ENCODE results near the gene LMX1B. TPM values are rescaled to one million over a fixed set of nuclear protein-coding genes. Genes with fewer than 3 reads are reported as not detected.

The LMX1B gene
- total RNA-seq, 2 donors from 2014 or later: 0.13 TPM; not detected in 1

GRCh38 chr9:126609191-126609590 lies 4.5 kb upstream of the LMX1B start:
- H3K9ac ChIP-seq (ENCODE audit: low read depth in 2 of 2, low read length in 2 of 2): no peak overlapping the region
- intact Hi-C loops (cut with DNase I): no loop called here
- H3K4me3 ChIP-seq: no peak overlapping the region
- no peaks in the 10 kb centered on the region for H3K36me3 ChIP-seq
- H3K9me3 ChIP-seq: no peaks in the 10 kb centered on the region
- H3K4me1 ChIP-seq: peaks cover 8% of the 10 kb centered on the region
- H3K27me3 ChIP-seq: peaks cover 64% of the 10 kb centered on the region
- TF ChIP-seq, protein P1, sequence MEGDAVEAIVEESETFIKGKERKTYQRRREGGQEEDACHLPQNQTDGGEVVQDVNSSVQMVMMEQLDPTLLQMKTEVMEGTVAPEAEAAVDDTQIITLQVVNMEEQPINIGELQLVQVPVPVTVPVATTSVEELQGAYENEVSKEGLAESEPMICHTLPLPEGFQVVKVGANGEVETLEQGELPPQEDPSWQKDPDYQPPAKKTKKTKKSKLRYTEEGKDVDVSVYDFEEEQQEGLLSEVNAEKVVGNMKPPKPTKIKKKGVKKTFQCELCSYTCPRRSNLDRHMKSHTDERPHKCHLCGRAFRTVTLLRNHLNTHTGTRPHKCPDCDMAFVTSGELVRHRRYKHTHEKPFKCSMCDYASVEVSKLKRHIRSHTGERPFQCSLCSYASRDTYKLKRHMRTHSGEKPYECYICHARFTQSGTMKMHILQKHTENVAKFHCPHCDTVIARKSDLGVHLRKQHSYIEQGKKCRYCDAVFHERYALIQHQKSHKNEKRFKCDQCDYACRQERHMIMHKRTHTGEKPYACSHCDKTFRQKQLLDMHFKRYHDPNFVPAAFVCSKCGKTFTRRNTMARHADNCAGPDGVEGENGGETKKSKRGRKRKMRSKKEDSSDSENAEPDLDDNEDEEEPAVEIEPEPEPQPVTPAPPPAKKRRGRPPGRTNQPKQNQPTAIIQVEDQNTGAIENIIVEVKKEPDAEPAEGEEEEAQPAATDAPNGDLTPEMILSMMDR (IDR thresholded peaks at IDR 0.05): no peak
- no peak for DNase-seq
- H3K27ac ChIP-seq: no peak overlapping the region

DNA sequence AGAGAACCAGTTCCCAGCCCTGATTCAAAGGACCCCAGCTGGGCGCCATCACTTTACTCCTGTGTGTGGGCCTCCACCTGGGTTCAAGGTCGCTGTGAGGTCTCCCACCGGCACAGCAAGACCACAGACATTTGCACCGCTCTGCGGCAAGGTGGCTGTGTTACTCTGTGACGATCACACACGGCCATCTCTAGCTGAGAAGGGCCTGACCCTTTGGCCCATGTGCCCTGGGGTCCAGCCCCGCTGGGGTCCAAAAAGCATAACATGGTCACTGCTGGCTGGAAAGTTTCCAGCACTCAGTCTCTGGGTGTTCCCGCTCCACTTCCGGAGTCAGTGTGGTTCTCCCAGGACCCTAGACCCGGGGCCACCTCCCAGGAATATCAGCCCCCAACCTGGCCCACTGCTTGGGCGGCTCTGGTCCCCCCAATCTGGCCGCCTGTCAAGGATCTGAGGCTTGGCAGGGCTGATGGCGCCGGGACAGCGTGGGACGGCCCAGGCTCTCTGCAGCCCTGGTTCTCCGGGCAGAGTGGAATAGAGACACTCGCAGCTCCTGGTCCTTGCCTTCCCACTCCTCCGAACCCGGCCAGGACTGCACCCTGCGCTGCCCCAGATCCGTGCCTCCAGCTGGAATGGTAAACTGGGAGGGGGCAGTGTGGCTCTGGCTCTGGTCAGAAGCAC lies 3.9 kb upstream of the LMX1B start:
- Histone ChIP-seq H3K9ac (ENCODE audit: low read depth in 2 of 2, low read length in 2 of 2) (no peak overlapping the region), H3K9me3 (no peaks in the 10 kb centered on the region), H3K4me1 (peaks cover 8% of the 10 kb centered on the region), H3K27me3 (peaks cover 70% of the 10 kb centered on the region), H3K4me3 (no peak overlapping the region), H3K27ac (no peak overlapping the region), H3K36me3 (no peaks in the 10 kb centered on the region)
- intact Hi-C loops (cut with DNase I): loop anchor here (5.0 kb wide), 2 partner anchors 82 to 172 kb away; no protein-coding TSS in a partner anchor
- DNase-seq: no peak
- TF ChIP-seq, protein P1 (IDR thresholded peaks at IDR 0.05): no peak

GRCh38 chr9:126611193-126611591 lies 2.5 kb upstream of the LMX1B start:
- H3K9ac ChIP-seq (ENCODE audit: low read depth in 2 of 2, low read length in 2 of 2): no peak overlapping the region
- H3K4me3 ChIP-seq: no peak overlapping the region
- no peaks in the 10 kb centered on the region for H3K9me3 ChIP-seq
- no peak for DNase-seq
- peaks cover 83% of the 10 kb centered on the region for H3K27me3 ChIP-seq
- H3K27ac ChIP-seq: no peak overlapping the region
- H3K36me3 ChIP-seq: no peaks in the 10 kb centered on the region
- peaks cover 8% of the 10 kb centered on the region for H3K4me1 ChIP-seq
- TF ChIP-seq, protein P1 (IDR thresholded peaks at IDR 0.05): no peak
- intact Hi-C loops (cut with DNase I): loop anchor here (5.0 kb wide), 2 partner anchors 81 to 171 kb away; no protein-coding TSS in a partner anchor

DNA sequence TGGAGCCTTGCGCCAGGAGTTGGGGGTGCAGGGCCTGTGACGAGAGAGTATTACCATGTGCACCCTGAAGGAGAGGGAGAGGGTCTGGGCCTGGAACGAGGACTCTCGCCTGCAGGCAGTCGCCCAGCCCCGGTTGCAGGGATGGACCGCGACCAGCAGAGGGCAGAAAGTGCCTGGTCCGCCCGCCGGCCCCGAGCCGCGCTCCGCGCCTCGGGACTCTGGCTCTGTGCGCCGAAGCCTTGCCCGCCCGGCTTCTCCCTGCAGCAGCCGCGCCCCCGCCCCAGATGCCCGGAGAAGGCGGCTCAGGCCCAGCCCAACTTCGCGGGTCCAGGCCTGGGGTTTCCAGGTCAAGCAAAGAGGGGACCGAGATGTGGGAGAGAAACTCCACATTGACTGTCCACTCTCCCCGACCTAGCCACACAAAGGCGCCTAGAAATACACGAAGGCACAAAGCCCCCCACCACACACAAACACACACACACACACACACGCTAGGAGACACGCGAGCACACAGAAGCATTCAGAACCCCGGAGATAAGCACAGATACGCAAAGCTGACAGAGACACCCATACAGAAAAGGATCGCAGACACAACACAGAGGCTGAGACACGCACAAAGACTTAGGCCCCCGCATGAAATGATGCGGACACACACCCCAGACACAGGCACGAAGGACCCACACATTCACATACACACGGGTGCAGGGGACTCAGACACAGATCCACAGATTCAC lies 2.0 kb upstream of the LMX1B start:
- H3K9ac ChIP-seq (ENCODE audit: low read depth in 2 of 2, low read length in 2 of 2): no peak overlapping the region
- peak; percentile 75 for DNase-seq
- peaks cover 8% of the 10 kb centered on the region for H3K4me1 ChIP-seq
- intact Hi-C loops (cut with DNase I): loop anchor here (5.0 kb wide), 2 partner anchors 81 to 171 kb away; no protein-coding TSS in a partner anchor
- H3K4me3 ChIP-seq: no peak overlapping the region
- H3K27me3 ChIP-seq: peaks cover 86% of the 10 kb centered on the region
- TF ChIP-seq, protein P1 (IDR thresholded peaks at IDR 0.05): peak; percentile 82
- H3K9me3 ChIP-seq: no peaks in the 10 kb centered on the region
- no peak overlapping the region for H3K27ac ChIP-seq
- no peaks in the 10 kb centered on the region for H3K36me3 ChIP-seq

DNA sequence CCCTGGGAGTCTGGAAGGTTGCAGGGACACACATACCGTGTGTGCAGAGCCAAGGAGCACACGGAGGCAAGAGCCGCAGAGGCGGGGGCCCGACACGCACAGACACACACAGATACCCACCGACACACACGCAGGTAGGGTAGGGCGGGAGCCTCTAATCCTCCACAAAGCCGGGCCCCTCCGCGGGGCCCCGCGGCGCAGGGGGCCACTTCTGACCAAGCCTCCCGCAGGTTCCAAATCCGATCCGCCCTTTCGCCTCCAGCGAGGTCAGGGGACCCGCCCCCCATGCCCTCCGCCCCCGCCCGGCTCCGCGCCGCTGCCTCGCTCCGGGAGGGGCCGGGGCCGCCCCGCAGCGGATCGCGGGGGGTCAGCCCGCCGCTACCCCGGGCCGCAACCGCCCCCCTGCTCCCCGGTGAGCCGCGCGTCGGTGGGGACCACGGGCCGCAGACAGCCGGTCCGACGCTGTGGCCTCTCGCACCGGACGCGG lies 1.4 kb upstream of the LMX1B start:
- intact Hi-C loops (cut with DNase I): loop anchor here (5.0 kb wide), 2 partner anchors 80 to 170 kb away; no protein-coding TSS in a partner anchor
- H3K27ac ChIP-seq: no peak overlapping the region
- H3K9ac ChIP-seq (ENCODE audit: low read depth in 2 of 2, low read length in 2 of 2): no peak overlapping the region
- TF ChIP-seq, protein P1 (IDR thresholded peaks at IDR 0.05): no peak
- H3K4me1 ChIP-seq: peaks cover 8% of the 10 kb centered on the region
- no peak overlapping the region for H3K4me3 ChIP-seq
- no peaks in the 10 kb centered on the region for H3K36me3 ChIP-seq
- DNase-seq: no peak
- H3K9me3 ChIP-seq: no peaks in the 10 kb centered on the region
- peaks cover 89% of the 10 kb centered on the region for H3K27me3 ChIP-seq
